ENCODE data around the gene IRX4.
"Not testable (repeated sequence)": the region's sequence is repeated elsewhere in the genome, so short reads cannot be mapped to it uniquely, and the experiment has no call there.

IRX4 gene

GRCh38 chr5:1855075-1855474 lies 27.6 kb downstream of the IRX4 start:
- no peak overlapping the region for H3K27ac Mint-ChIP-seq
- peaks cover 66% of the 10 kb centered on the region for H3K27me3 Mint-ChIP-seq
- H3K9me3 Mint-ChIP-seq: no peaks in the 10 kb centered on the region
- no peaks in the 10 kb centered on the region for H3K36me3 Mint-ChIP-seq (ENCODE audit: low read depth)
- H3K4me3 Mint-ChIP-seq: no peak overlapping the region
- H3K4me1 Mint-ChIP-seq (ENCODE audit: low read depth): no peaks in the 10 kb centered on the region
- DNase-seq: no peak

GRCh38 chr5:1853531-1853930 lies 29.2 kb downstream of the IRX4 start:
- H3K27me3 Mint-ChIP-seq: peaks cover 77% of the 10 kb centered on the region
- no peaks in the 10 kb centered on the region for H3K36me3 Mint-ChIP-seq (ENCODE audit: low read depth)
- no peak overlapping the region for H3K4me3 Mint-ChIP-seq
- DNase-seq: no peak
- no peaks in the 10 kb centered on the region for H3K9me3 Mint-ChIP-seq
- H3K4me1 Mint-ChIP-seq (ENCODE audit: low read depth): no peaks in the 10 kb centered on the region
- H3K27ac Mint-ChIP-seq: no peak overlapping the region

GRCh38 chr5:1852324-1852947 lies 30.3 kb downstream of the IRX4 start:
- Mint-ChIP-seq H3K4me3 (no peak overlapping the region), H3K9me3 (no peaks in the 10 kb centered on the region), H3K27me3 (peaks cover 83% of the 10 kb centered on the region), H3K27ac (no peak overlapping the region), H3K36me3 (ENCODE audit: low read depth) (no peaks in the 10 kb centered on the region), H3K4me1 (ENCODE audit: low read depth) (no peaks in the 10 kb centered on the region)
- no peak for DNase-seq

GRCh38 chr5:1851290-1851934 lies 31.3 kb downstream of the IRX4 start:
- Mint-ChIP-seq H3K4me3 (no peak overlapping the region), H3K27ac (no peak overlapping the region), H3K4me1 (ENCODE audit: low read depth) (no peaks in the 10 kb centered on the region), H3K36me3 (ENCODE audit: low read depth) (no peaks in the 10 kb centered on the region), H3K9me3 (no peaks in the 10 kb centered on the region), H3K27me3 (peaks cover 84% of the 10 kb centered on the region)
- no peak for DNase-seq

GRCh38 chr5:1850324-1851154 lies 32.2 kb downstream of the IRX4 start:
- no peak for DNase-seq
- Mint-ChIP-seq H3K36me3 (ENCODE audit: low read depth) (no peaks in the 10 kb centered on the region), H3K27ac (no peak overlapping the region), H3K9me3 (no peaks in the 10 kb centered on the region), H3K4me3 (no peak overlapping the region), H3K4me1 (ENCODE audit: low read depth) (no peaks in the 10 kb centered on the region), H3K27me3 (peaks cover 76% of the 10 kb centered on the region)

GRCh38 chr5:1847611-1848010 lies 35.1 kb downstream of the IRX4 start:
- peaks cover 48% of the 10 kb centered on the region for H3K27me3 Mint-ChIP-seq
- H3K4me1 Mint-ChIP-seq (ENCODE audit: low read depth): no peaks in the 10 kb centered on the region
- H3K36me3 Mint-ChIP-seq (ENCODE audit: low read depth): no peaks in the 10 kb centered on the region
- H3K4me3 Mint-ChIP-seq: no peak overlapping the region
- no peaks in the 10 kb centered on the region for H3K9me3 Mint-ChIP-seq
- DNase-seq: no peak
- H3K27ac Mint-ChIP-seq: no peak overlapping the region

- no peak for DNase-seq
- Mint-ChIP-seq H3K4me3 (no peak overlapping the region), H3K27me3 (peaks cover 49% of the 10 kb centered on the region), H3K36me3 (ENCODE audit: low read depth) (no peaks in the 10 kb centered on the region), H3K27ac (no peak overlapping the region), H3K9me3 (no peaks in the 10 kb centered on the region), H3K4me1 (ENCODE audit: low read depth) (no peaks in the 10 kb centered on the region)
These were observed 35.7 kb downstream of the IRX4 start for GRCh38 chr5:1847056-1847455.

- Mint-ChIP-seq H3K4me3 (no peak overlapping the region), H3K9me3 (no peaks in the 10 kb centered on the region), H3K27me3 (peaks cover 49% of the 10 kb centered on the region)
These were observed 36.1 kb downstream of the IRX4 start for GRCh38 chr5:1846583-1846982.

GRCh38 chr5:1845696-1846095 lies 37.0 kb downstream of the IRX4 start:
- Mint-ChIP-seq H3K27me3 (peaks cover 49% of the 10 kb centered on the region), H3K27ac (no peak overlapping the region), H3K4me1 (ENCODE audit: low read depth) (no peaks in the 10 kb centered on the region), H3K36me3 (ENCODE audit: low read depth) (no peaks in the 10 kb centered on the region), H3K9me3 (no peaks in the 10 kb centered on the region), H3K4me3 (no peak overlapping the region)
- no peak for DNase-seq

More at GRCh38 chr5:1846583-1846982, 36.1 kb downstream of the IRX4 start:
- Mint-ChIP-seq H3K27ac (no peak overlapping the region), H3K36me3 (ENCODE audit: low read depth) (no peaks in the 10 kb centered on the region), H3K4me1 (ENCODE audit: low read depth) (no peaks in the 10 kb centered on the region)
- no peak for DNase-seq

GRCh38 chr5:1844708-1845436 lies 37.9 kb downstream of the IRX4 start:
- Mint-ChIP-seq H3K9me3 (no peaks in the 10 kb centered on the region), H3K27ac (no peak overlapping the region), H3K4me1 (ENCODE audit: low read depth) (no peaks in the 10 kb centered on the region), H3K27me3 (peaks cover 50% of the 10 kb centered on the region), H3K4me3 (no peak overlapping the region), H3K36me3 (ENCODE audit: low read depth) (no peaks in the 10 kb centered on the region)
- no peak for DNase-seq

GRCh38 chr5:1843761-1844160 lies 39.0 kb downstream of the IRX4 start:
- H3K36me3 Mint-ChIP-seq (ENCODE audit: low read depth); H3K27ac Mint-ChIP-seq; H3K4me1 Mint-ChIP-seq (ENCODE audit: low read depth); H3K9me3 Mint-ChIP-seq; H3K4me3 Mint-ChIP-seq; DNase-seq: not testable (repeated sequence)
- peaks cover 50% of the 10 kb centered on the region for H3K27me3 Mint-ChIP-seq

GRCh38 chr5:1842004-1842819 lies 40.5 kb downstream of the IRX4 start:
- H3K4me3 Mint-ChIP-seq: no peak overlapping the region
- H3K27ac Mint-ChIP-seq: no peak overlapping the region
- no peaks in the 10 kb centered on the region for H3K9me3 Mint-ChIP-seq
- no peaks in the 10 kb centered on the region for H3K36me3 Mint-ChIP-seq (ENCODE audit: low read depth)
- no peaks in the 10 kb centered on the region for H3K4me1 Mint-ChIP-seq (ENCODE audit: low read depth)
- DNase-seq: no peak
- H3K27me3 Mint-ChIP-seq: peaks cover 42% of the 10 kb centered on the region

- Mint-ChIP-seq H3K4me1 (ENCODE audit: low read depth) (no peaks in the 10 kb centered on the region), H3K27ac (no peak overlapping the region), H3K9me3 (no peaks in the 10 kb centered on the region), H3K27me3 (peaks cover 41% of the 10 kb centered on the region), H3K36me3 (ENCODE audit: low read depth) (no peaks in the 10 kb centered on the region), H3K4me3 (no peak overlapping the region)
- no peak for DNase-seq
These were observed 41.8 kb downstream of the IRX4 start for GRCh38 chr5:1840741-1841521.
